GM23338 (cell line): ENCODE measurements around the gene FRYL. TPM values are rescaled to one million over a fixed set of nuclear protein-coding genes. Genes with fewer than 3 reads are reported as not detected.

Experiments used
- ATAC-seq: fragments of 200-7000 bp; cut with Tn5 transposase; 3 replicates; pipeline ENCODE4 v1.9.1; 2020
- DNase-seq: peaks from one replicate; pipeline ENCODE4 v3.0.0-alpha.2; 2015; ENCODE audit warnings: low spot score
- H2AFZ ChIP-seq: fragments of 200-600 bp; sonication (generic); 2 replicates; pipeline ENCODE4 v1.8.0; 2016; ENCODE audit warnings: antibody characterized with exemption, mild to moderate bottlenecking, moderate library complexity
- H3F3A ChIP-seq: fragments of 200-600 bp; sonication (generic); replicated peaks from 2 replicates; pipeline ENCODE4 v1.8.0; 2017; ENCODE audit warnings: antibody characterized with exemption, mixed run types, low read depth
- H3K27ac ChIP-seq: fragments of 200-600 bp; sonication (generic); 2 replicates; pipeline ENCODE4 v1.6.1; 2016; ENCODE audit warnings: low read depth
- H3K27me3 ChIP-seq: fragments of 200-600 bp; sonication (generic); 2 replicates; pipeline ENCODE4 v1.8.0; 2016; ENCODE audit warnings: mild to moderate bottlenecking, mixed run types, moderate library complexity; ENCODE audit not compliant: insufficient read depth
- H3K36me3 ChIP-seq: fragments of 200-600 bp; sonication (generic); 2 replicates; pipeline ENCODE4 v1.8.0; 2016; ENCODE audit warnings: mild to moderate bottlenecking; ENCODE audit not compliant: insufficient read depth
- H3K4me1 ChIP-seq: fragments of 200-600 bp; sonication (generic); 2 replicates; pipeline ENCODE4 v1.8.0; 2016; ENCODE audit warnings: mild to moderate bottlenecking, moderate library complexity; ENCODE audit not compliant: insufficient read depth
- H3K4me2 ChIP-seq: fragments of 200-600 bp; sonication (generic); 2 replicates; pipeline ENCODE4 v1.7.1; 2017; ENCODE audit warnings: mixed run types
- H3K4me3 ChIP-seq: fragments of 200-600 bp; sonication (generic); 2 replicates; pipeline ENCODE4 v1.6.1; 2016; ENCODE audit warnings: mixed run types
- H3K79me2 ChIP-seq: fragments of 200-600 bp; sonication (generic); replicated peaks from 2 replicates; pipeline ENCODE4 v1.8.0; 2017; ENCODE audit warnings: mild to moderate bottlenecking; ENCODE audit not compliant: insufficient read depth
- H3K9me2 ChIP-seq: fragments of 200-600 bp; sonication (generic); 2 replicates; pipeline ENCODE4 v1.8.0; 2017; ENCODE audit not compliant: insufficient read depth
- H4K20me1 ChIP-seq: fragments of 200-600 bp; sonication (generic); replicated peaks from 2 replicates; pipeline ENCODE4 v1.8.0; 2017; ENCODE audit warnings: mild to moderate bottlenecking; ENCODE audit not compliant: insufficient read depth
- H3K27ac Mint-ChIP-seq: 2 replicates; pipeline ENCODE4 v1.8.0; 2020; ENCODE audit warnings: inconsistent platforms, mild to moderate bottlenecking, moderate library complexity, mixed read lengths
- H3K27me3 Mint-ChIP-seq: 3 replicates; pipeline ENCODE4 v1.8.0; 2022; ENCODE audit warnings: low read depth, mild to moderate bottlenecking, moderate library complexity, mixed read lengths, inconsistent platforms; ENCODE audit not compliant: insufficient read depth, poor library complexity
- H3K36me3 Mint-ChIP-seq: 3 replicates; pipeline ENCODE4 v1.8.0; 2021; ENCODE audit warnings: low read depth, mild to moderate bottlenecking, inconsistent platforms, moderate library complexity, mixed read lengths
- H3K4me1 Mint-ChIP-seq: 3 replicates; pipeline ENCODE4 v1.8.0; 2020; ENCODE audit warnings: mild to moderate bottlenecking, inconsistent platforms, mixed read lengths
- H3K4me3 Mint-ChIP-seq: 3 replicates; pipeline ENCODE4 v1.8.0; 2021; ENCODE audit warnings: moderate library complexity, mild to moderate bottlenecking, inconsistent platforms, mixed read lengths
- H3K9me3 Mint-ChIP-seq: 3 replicates; pipeline ENCODE4 v1.8.0; 2020; ENCODE audit warnings: moderate library complexity, mild to moderate bottlenecking, inconsistent platforms, mixed read lengths
- CTCF ChIP-seq, 2 experiments: fragments of 200-600 bp in 1 of 2; sonication (generic) in 1 of 2; conservative IDR thresholded peaks; 2 replicates each; pipeline versions ENCODE4 v1.5.1 to v1.6.1; 2016 to 2017; ENCODE audit warnings: antibody characterized with exemption in 2 of 2, low read depth in 2 of 2, mild to moderate bottlenecking in 2 of 2, moderate library complexity in 1 of 2
- ETS1 ChIP-seq: IDR thresholded peaks from 2 replicates; pipeline ENCODE4 v1.6.1; 2016; ENCODE audit warnings: antibody characterized with exemption
- JUNB ChIP-seq: IDR thresholded peaks from one replicate; pipeline ENCODE4 v1.6.1; 2016; ENCODE audit warnings: antibody characterized with exemption; ENCODE audit not compliant: unreplicated experiment
- NANOG ChIP-seq: IDR thresholded peaks from 2 replicates; pipeline ENCODE4 v1.6.1; 2016; ENCODE audit warnings: antibody characterized with exemption, borderline replicate concordance
- POLR2AphosphoS5 ChIP-seq: IDR thresholded peaks from 2 replicates; pipeline ENCODE4 v1.6.1; 2016; ENCODE audit warnings: antibody characterized with exemption, low read depth
- REST ChIP-seq: IDR thresholded peaks from one replicate; pipeline ENCODE4 v1.6.1; 2018; ENCODE audit warnings: antibody characterized with exemption; ENCODE audit not compliant: unreplicated experiment
- STAT1 ChIP-seq: IDR thresholded peaks from one replicate; pipeline ENCODE4 v1.6.1; 2016; ENCODE audit warnings: antibody characterized with exemption; ENCODE audit not compliant: unreplicated experiment
- ZNF331 ChIP-seq: fragments of 250-450 bp; sonication (Bioruptor Pico); IDR thresholded peaks from 2 replicates; pipeline ENCODE4 v1.5.0; 2020; ENCODE audit warnings: low read depth, mild to moderate bottlenecking, moderate library complexity
- polyA plus RNA-seq: library from polyadenylated mRNA; unstranded; fragments of >200 nt; fragmentation: Nextera tagmentation; extraction: Ambion mirVana; gene quantifications from 2 replicates; pipeline ENCODE4 v1.2.1, GENCODE V29; 2016
- total RNA-seq: library from RNA; depleted of rRNA; stranded (reverse); fragments of >200 nt; shearing (Covaris generic); gene quantifications from 2 replicates; pipeline ENCODE4 v1.2.3, GENCODE V29; 2014

FRYL gene
- total and polyA plus RNA-seq, 2 experiments from 2014 or later = 30.7 to 53.3 TPM

- H3F3A ChIP-seq = no peaks in the 10 kb centered on the region
- no peak overlapping the region for H3K4me3 Mint-ChIP-seq
- no peaks in the 10 kb centered on the region for H4K20me1 ChIP-seq
- H3K36me3 Mint-ChIP-seq = peaks cover 27% of the 10 kb centered on the region
- H3K27me3 Mint-ChIP-seq = no peaks in the 10 kb centered on the region
- ATAC-seq (no peak), DNase-seq (no peak)
- H3K27me3 ChIP-seq = no peaks in the 10 kb centered on the region
- H3K79me2 ChIP-seq = no peaks in the 10 kb centered on the region
- H3K4me2 ChIP-seq = no peak overlapping the region
- H3K4me1 ChIP-seq = no peaks in the 10 kb centered on the region
- no peak for TF ChIP-seq STAT1
- TF ChIP-seq NANOG = no peak
- no peak for TF ChIP-seq POLR2AphosphoS5
- TF ChIP-seq CTCF (conservative IDR thresholded peaks at IDR 0.05; ENCODE audit: low read depth in 2 of 2) = no peak
- no peak for TF ChIP-seq ZNF331 (CRISPR knock-in tag)
- no peak for TF ChIP-seq JUNB
- TF ChIP-seq ETS1 = no peak
- no peaks in the 10 kb centered on the region for H3K9me2 ChIP-seq
- H3K9me3 Mint-ChIP-seq = no peaks in the 10 kb centered on the region
- H3K4me1 Mint-ChIP-seq = no peaks in the 10 kb centered on the region
- H3K4me3 ChIP-seq = no peak overlapping the region
- H3K27ac Mint-ChIP-seq = no peak overlapping the region
- H2AFZ ChIP-seq = no peak overlapping the region
- peaks cover 3% of the 10 kb centered on the region; the same call in 1 of the 2 replicates for H3K36me3 ChIP-seq
- H3K27ac ChIP-seq = no peak overlapping the region
Observed at GRCh38 chr4:48509543-48509942, 270.5 kb downstream of the FRYL start.

- no peaks in the 10 kb centered on the region for H3K9me2 ChIP-seq
- H3K4me2 ChIP-seq = no peak overlapping the region
- Mint-ChIP-seq H3K4me3 (no peak overlapping the region), H3K9me3 (no peaks in the 10 kb centered on the region), H3K27me3 (no peaks in the 10 kb centered on the region), H3K4me1 (peaks cover 13% of the 10 kb centered on the region; the same call in 2 of the 3 replicates), H3K27ac (no peak overlapping the region), H3K36me3 (peaks cover 13% of the 10 kb centered on the region; the same call in 2 of the 3 replicates)
- ATAC-seq (no peak), DNase-seq (no peak)
- peaks cover 10% of the 10 kb centered on the region for H3K4me1 ChIP-seq
- no peak overlapping the region for H3K27ac ChIP-seq
- no peaks in the 10 kb centered on the region for H3K27me3 ChIP-seq
- no peak for TF ChIP-seq REST
- no peak overlapping the region for H2AFZ ChIP-seq
- no peaks in the 10 kb centered on the region for H4K20me1 ChIP-seq
- H3K4me3 ChIP-seq = no peak overlapping the region
- no peaks in the 10 kb centered on the region for H3F3A ChIP-seq
- H3K79me2 ChIP-seq = no peaks in the 10 kb centered on the region
- peaks cover 3% of the 10 kb centered on the region; the same call in 1 of the 2 replicates for H3K36me3 ChIP-seq
Observed at GRCh38 chr4:48506716-48507115, 273.4 kb downstream of the FRYL start.
